ENCODE measurements around the gene TMEM165.
A peak's percentile ranks its signal among the peaks of the same experiment; 100 is the strongest.
"Not testable (repeated sequence)": the region's sequence is repeated elsewhere in the genome, so short reads cannot be mapped to it uniquely, and the experiment has no call there.

Gene TMEM165

DNA sequence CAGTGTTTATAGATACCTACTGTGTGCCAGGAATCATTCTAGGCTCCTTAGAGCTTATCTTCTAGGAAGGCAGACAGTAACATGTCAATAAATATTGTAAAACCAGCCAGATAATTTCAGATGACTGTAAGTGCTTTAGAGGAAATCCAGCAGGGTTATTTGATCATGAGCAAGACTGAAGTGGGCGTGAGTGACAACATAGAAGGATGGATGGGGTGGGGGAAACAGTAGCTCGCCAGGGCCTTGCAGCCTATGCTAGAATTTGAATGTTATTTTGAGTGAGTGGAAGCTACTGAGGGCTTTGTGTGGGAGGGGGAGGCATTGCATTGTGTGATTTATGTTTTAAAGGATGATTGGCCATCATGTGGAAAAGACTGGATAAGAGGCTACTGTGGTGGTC, 43.0 kb upstream of the TMEM165 start:
- no peak for DNase-seq (ENCODE audit: extremely low read depth, low read depth)

DNA sequence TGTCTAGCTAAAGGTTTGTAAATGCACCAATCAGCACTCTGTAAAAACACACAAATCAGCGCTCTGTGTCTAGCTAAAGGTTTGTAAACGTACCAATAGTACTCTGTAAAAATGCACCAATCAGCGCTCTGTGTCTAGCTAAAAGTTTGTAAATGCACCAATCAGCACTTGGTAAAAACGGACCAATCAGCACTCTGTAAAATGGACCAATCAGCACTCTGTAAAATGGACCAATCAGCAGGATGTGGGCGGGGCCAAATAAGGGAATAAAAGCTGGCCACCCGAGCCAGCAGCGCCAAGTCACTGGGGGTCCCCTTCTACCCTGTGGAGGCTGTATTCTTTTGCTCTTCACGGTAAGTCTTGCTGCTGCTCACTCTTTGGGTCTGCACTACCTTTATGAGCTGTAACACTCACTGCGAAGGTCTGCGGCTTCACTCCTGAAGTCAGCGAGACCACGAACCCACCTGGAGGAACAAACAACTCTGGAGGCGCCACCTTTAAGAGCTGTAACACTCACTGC, 42.5 kb upstream of the TMEM165 start:
- not testable (repeated sequence) for DNase-seq (ENCODE audit: extremely low read depth, low read depth)

More for the DNA sequence above, 43.0 kb upstream of the TMEM165 start:
- TF ChIP-seq, protein P1, sequence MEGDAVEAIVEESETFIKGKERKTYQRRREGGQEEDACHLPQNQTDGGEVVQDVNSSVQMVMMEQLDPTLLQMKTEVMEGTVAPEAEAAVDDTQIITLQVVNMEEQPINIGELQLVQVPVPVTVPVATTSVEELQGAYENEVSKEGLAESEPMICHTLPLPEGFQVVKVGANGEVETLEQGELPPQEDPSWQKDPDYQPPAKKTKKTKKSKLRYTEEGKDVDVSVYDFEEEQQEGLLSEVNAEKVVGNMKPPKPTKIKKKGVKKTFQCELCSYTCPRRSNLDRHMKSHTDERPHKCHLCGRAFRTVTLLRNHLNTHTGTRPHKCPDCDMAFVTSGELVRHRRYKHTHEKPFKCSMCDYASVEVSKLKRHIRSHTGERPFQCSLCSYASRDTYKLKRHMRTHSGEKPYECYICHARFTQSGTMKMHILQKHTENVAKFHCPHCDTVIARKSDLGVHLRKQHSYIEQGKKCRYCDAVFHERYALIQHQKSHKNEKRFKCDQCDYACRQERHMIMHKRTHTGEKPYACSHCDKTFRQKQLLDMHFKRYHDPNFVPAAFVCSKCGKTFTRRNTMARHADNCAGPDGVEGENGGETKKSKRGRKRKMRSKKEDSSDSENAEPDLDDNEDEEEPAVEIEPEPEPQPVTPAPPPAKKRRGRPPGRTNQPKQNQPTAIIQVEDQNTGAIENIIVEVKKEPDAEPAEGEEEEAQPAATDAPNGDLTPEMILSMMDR (IDR thresholded peaks at IDR 0.05; ENCODE audit: low read depth, low read length): no peak

DNA sequence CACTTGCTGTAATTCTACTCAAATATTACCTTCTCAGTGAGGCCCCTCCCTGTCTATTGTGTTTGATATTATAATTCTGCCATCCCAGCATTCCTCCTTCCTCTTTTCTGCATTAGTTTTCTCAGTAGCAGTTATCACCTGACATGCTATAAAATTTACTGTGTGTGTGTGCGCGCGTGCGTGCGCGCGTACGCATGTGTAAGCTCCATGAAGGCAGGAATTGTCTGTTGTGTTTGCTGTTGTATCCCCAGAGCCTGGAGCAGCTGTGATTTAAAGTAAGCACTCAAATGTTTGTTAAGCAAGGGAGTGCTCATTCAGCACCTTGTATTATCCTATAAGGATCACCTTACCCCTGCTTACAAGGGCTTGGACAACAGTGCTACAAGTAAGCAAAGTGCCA, 41.1 kb upstream of the TMEM165 start:
- TF ChIP-seq, protein P1 (IDR thresholded peaks at IDR 0.05; ENCODE audit: low read depth, low read length): no peak
- DNase-seq (ENCODE audit: extremely low read depth, low read depth): no peak

DNA sequence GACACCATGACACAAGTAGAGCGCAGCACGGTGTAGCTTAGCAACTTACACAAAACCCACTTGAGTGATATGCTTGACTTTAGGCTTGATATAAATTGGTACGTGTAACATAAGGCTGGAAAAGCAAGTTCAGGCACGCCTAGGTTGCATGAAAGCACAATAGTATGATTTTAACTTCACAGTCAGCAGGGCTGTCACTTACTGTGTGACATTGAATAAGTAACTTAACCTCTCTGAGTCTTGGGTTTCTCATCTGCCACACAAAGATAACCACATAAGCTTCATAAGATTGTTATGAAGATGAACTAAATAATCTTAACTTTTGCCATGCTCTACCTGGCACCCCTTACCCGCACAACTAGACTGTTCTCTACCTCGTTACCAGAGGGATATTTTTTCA, 40.2 kb upstream of the TMEM165 start:
- TF ChIP-seq, protein P1 (IDR thresholded peaks at IDR 0.05; ENCODE audit: low read depth, low read length): no peak
- DNase-seq (ENCODE audit: extremely low read depth, low read depth): no peak

DNA sequence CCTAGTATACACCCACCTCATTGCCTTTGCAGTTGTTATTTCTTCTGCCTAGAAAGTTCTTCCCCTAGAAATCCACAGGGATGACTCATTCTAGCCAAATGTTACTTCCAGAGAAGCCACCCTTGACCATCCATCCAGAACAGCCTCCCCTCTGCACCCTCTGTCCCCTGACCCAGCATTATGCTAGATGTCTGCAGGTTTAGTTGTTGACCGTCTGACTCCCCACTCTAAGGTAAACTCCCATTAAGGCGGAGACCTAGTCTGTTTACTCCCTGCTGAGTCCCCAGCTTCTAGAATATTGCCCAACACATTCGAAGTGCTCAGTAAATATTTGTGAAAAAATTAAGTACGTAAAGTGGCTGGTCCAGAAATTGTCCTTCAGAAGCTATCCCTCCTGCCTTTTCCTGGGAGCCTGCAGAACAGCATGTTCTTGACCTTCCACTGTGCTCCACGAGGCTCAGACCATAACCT, 38.7 kb upstream of the TMEM165 start:
- no peak for DNase-seq (ENCODE audit: extremely low read depth, low read depth)
- TF ChIP-seq, protein P1 (IDR thresholded peaks at IDR 0.05; ENCODE audit: low read depth, low read length): no peak

DNA sequence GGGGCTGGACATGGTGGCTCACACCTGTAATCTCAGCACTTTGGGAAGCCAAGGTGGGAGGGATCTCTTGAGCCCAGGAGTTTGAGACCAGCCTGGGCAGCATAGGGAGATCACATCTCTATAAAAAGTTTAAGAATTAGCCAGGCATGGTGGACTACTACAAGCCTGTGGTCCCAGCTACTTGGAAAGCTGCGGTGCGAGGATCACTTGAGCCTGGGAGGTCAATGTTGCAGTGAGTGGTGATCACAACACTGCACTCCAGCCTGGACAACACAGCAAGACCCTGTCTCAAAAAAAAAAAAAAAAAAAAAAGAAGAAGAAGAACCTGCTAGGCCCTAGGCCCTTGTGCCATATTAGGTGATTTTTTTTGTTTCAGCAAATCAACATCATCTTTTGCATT, 37.5 kb upstream of the TMEM165 start:
- TF ChIP-seq, protein P1 (IDR thresholded peaks at IDR 0.05; ENCODE audit: low read depth, low read length): no peak
- no peak for DNase-seq (ENCODE audit: extremely low read depth, low read depth)

DNA sequence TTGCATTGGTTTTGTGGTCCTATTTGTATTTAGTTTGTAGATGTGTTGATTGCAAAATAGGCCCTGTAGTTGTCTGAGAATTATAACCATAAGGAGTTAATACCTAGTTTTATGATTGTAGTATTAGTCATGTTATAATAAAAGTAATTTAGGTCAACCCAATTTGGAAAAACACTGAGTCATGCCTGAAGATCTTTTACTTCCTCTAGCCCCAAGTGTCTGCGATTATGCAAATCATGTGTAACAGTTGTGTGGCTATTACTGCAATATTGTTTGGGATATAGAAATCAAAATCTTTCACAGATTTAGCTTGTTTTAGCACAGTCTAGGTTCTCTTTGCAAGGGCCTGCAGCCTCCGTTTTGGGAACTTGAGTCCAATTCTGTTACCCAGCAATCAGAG, 37.1 kb upstream of the TMEM165 start:
- DNase-seq (ENCODE audit: extremely low read depth, low read depth): peak; percentile 60

More for the DNA sequence above, 37.1 kb upstream of the TMEM165 start:
- TF ChIP-seq, protein P1 (IDR thresholded peaks at IDR 0.05; ENCODE audit: low read depth, low read length): no peak
